Inflammatory macrophage (primary cell): ENCODE measurements around the gene ANKRD33.
"Not testable (repeated sequence)": the region's sequence is repeated elsewhere in the genome, so short reads cannot be mapped to it uniquely, and the experiment has no call there.

Experiments
- DNase-seq, 2 donors: peaks; one replicate each; pipeline ENCODE4 v3.0.0-alpha.2; 2020 to 2022

Gene ANKRD33

DNA sequence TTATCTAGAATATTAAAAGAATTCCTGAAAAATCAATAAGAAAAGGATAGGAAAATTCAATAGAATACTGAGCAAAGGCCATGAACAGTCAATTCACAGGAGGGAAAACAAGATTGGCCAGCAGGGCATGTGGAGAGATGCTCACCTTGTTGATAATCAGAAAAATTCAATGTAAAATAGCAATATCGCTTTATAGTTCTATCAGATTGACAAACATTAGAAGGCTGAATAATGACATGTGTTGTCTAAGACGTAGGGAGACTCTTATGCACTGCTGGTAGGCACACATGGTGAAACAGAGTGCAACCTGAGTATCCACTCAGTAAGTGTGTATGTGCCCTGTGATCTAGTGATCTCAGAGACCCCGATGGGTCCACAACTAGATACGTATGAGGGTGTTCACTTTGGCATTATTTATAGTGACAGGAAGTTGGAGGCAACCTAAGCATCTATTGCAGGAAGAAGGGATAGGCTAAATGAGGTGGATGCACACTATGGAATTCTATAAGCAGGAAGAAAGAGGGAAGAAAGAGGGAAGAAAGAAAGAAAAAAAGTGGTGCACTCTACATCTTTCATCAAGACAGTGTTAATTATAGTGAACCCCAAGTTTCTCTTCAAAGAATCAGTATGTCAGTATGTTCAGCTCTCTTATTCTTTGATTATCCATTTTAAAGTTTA, 3.8 kb upstream of the ANKRD33 start:
- no peak for DNase-seq

DNA sequence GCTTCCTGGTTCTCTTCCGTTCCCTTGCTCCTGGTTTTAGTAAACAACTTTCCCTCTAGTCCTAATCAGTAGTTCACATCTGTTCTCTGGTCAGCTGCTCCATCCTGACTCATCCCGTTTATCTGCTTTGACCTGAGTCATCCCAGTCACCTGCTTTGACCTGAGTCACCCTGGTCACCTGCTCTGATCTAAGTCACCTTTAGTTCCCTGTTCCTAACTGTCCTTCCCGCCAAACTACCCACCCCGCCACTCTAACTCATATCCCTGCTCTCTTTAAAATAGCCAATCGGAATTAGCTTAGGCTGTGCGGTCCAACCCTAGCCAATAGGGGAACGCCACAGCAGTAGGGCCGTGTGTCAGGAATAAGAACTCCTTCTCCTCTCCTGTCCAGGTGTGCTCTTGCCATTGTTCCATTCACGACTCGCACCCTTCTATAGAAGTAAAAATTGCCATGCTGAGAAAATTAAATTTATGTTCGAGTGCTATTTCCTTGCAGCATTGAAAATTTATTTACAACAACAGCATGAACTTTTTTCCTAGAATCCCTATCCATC, 3.1 kb upstream of the ANKRD33 start:
- DNase-seq: peak in 1 of 2 donors; percentile 37

DNA sequence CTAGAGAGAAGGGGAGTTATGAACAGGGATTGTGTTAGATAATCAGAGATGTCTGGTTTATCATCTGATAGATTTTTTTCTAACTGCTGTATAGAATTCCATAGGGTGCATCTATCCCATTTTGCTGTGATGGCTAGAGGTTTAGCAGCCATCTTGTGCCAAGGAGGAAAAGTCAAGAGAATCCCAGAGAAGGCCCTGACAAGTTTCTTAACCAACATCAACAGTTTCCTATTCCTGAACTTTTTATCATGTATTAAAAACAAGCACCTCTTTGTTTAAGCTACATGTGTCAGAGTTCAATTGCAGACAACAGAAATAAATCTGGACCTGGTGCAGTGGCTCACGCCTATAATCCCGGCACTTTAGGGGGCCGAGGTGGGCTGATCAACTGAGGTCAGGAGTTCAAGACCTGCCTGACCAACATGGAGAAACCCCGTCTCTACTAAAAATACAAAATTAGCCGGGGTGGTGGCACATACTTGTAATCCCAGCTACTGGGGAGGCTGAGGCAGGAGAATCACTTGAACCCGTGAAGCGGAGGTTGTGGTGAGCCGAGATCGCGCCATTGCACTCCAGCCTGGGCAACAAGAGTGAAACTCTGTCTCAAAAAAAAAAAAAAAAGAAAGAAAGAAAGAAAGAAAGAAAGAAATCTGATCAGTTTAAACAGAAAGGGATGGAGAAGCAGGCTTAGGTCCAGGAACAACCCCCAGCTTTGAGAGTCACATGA, 2.4 kb upstream of the ANKRD33 start:
- not testable (repeated sequence) for DNase-seq

DNA sequence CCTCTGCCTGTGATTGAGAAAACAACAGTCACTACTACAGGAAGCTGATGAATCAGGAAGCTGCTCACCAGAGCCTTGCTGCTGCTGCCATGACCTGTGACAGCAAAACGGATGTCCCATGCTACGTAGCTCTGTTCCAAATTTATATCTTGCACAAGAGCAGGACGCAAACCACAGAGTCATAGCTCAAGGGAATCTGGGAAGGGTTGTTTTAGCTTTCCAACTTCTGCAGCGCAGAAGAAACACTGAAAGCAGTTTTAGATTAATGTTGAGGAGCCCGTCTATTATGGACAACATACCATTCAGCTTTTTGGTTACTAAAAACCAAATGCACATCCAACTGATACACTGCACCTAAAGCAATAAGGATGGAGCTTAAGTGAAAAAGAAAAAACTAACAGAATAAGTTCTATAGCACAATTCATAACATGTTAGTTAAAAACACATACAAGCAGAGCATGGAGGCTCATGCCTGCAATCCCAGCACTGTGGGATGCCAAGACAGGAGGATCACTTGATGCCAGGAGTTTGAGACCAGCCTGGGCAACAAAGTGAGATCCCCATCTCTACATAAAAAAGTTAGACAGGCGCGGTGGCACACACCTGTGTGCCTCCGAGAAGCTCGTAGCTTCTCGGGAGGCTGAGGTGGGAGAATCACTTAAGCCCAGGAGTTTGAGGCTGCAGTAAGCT, 1.7 kb upstream of the ANKRD33 start:
- DNase-seq: peak; percentile 94 to 97

DNA sequence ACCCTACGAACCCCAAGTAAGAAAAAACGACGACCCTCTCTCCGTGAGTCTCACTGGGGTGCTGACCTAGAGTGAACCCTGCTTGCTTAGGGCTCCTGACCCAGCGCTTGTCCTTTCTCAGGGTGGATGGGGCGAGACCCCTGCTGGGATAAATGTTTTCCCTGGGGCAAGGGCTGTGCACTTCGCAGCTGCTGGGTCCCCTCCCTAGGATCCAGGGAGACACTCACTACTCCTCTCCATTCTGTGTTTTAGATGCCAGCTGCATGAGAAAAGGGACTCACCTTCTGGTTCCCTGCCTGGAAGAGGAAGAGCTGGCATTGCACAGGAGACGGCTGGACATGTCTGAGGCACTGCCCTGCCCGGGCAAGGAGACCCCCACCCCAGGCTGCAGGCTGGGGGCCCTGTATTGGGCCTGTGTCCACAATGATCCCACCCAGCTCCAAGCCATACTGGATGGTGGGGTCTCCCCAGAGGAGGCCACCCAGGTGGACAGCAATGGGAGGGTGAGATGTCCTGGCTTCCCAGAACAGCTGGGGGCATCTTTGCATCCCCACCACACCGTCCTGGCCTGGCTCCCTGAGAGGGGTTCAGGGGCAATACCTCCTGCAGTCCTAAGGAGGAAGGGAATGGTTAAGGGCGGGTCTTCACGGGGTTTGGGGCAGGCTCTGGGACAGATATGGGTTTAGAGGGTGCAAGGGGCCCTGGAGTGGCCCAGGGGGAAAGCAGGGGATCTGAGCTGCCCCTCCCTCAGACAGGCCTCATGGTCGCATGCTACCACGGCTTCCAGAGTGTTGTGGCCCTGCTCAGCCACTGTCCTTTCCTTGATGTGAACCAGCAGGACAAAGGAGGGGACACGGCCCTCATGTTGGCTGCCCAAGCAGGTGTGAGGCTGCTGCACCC, 663 bp downstream of the ANKRD33 start:
- DNase-seq: no peak

DNA sequence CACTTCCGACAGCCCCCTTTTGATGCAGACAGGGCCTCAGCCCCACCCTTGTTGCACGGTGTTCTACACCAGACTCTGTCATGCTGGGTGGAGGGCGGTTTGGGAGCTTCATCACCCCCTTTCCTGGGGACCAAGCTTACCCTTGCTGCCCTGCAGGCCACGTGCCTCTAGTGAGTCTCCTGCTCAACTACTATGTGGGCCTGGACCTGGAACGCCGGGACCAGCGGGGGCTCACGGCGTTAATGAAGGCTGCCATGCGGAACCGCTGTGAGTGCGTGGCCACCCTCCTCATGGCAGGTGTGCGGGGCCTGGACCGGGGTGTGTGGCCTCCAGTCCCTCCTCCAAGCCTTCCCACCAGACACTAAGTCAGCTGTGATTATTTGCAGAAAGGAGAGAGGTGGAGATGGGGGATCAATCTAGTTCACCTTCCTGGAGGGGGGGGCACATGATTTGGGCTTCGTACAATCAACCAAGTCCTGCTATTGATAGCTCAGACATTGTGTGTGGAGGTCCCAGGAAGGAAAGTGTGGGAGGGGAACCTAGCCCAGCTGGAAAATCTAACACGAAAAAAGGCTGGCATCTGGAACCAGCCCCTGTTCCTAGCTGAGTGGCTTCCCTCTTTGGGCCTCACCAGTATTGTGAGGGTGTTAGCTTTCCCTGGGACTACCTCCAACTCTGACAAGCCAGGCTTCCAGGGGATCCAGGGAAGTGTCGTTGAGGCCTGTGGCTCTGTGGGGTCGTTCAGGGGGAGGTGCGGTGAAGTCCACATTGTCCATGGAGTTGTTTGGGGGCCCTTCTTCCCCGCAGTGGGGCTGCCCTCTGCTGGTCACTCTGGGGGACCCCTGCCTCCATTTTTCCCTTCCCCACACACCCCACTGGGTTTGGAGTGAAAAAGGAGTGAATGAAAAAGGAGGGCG, 1.6 kb downstream of the ANKRD33 start:
- no peak for DNase-seq

DNA sequence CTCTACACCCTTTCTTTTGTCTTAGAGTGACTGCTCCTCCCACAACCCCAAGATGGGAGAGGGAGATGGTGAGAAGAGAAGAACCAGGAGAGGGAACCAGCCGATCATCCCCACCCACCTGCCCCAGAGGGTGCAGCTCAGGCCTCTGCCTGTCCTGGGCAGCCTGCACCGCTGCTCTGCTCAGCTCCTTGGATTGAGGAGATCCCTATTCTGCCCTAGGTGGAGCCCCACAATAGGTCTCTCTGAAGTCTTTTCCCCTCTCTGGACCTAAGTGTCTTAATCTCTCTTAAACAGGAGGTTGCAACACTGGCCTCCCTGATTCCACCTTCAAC, 2.2 kb downstream of the ANKRD33 start:
- no peak for DNase-seq

GRCh38 chr12:51890511-51891171, 2.7 kb downstream of the ANKRD33 start:
- DNase-seq: no peak

- peak in 1 of 2 donors; percentile 35 for DNase-seq
Observed at GRCh38 chr12:51891843-51892242, 3.9 kb downstream of the ANKRD33 start.

GRCh38 chr12:51893786-51894185, 5.9 kb downstream of the ANKRD33 start:
- DNase-seq: no peak

GRCh38 chr12:51895378-51896135, 7.7 kb downstream of the ANKRD33 start:
- no peak for DNase-seq

DNA sequence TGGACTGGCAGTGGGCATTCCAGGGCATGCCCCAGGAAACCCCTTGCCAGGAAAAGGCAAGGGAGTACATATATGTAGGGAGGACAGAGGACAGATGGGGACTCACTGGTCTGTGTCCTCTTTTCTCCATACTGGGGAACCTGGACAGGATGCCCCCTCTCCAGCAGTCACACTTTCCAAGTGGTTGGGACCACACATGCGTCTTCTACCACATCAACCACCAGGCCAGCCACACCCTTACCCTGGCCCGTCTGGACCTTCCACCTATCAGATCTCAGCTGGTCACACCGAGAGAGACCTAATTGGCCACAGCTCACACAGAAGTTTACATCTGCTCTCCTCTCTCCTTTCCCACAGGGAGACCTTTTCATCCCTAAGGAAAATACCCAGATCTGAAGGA, 8.3 kb downstream of the ANKRD33 start:
- no peak for DNase-seq

GRCh38 chr12:51897181-51897580, 9.3 kb downstream of the ANKRD33 start:
- DNase-seq: no peak

GRCh38 chr12:51898506-51898905, 10.6 kb downstream of the ANKRD33 start:
- DNase-seq: no peak

GRCh38 chr12:51898937-51899336, 11.0 kb downstream of the ANKRD33 start:
- peak; percentile 64 to 85 for DNase-seq

GRCh38 chr12:51900323-51900889, 12.5 kb downstream of the ANKRD33 start:
- no peak for DNase-seq

- peak in 1 of 2 donors; percentile 49 for DNase-seq
Observed at GRCh38 chr12:51901121-51901817, 13.4 kb downstream of the ANKRD33 start.

DNA sequence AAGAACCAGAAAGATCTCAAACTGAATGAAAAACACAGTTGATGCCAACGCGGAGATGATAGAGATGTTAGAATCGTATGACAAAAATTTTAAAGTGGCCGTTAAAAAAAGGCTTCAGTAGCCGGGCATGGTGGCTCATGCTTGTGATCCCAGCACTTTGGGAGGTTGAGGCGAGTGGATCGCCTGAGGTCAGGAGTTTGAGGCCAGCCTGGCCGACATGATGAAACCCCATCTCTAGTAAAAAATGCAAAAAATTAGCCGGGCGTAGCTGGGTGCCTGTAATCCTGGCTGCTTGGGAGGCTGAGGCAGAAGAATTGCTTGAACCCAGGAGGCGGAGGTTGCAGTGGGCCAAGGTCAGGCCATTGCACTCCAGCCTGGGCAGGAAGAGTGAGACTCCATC, 14.0 kb downstream of the ANKRD33 start:
- no peak for DNase-seq

DNA sequence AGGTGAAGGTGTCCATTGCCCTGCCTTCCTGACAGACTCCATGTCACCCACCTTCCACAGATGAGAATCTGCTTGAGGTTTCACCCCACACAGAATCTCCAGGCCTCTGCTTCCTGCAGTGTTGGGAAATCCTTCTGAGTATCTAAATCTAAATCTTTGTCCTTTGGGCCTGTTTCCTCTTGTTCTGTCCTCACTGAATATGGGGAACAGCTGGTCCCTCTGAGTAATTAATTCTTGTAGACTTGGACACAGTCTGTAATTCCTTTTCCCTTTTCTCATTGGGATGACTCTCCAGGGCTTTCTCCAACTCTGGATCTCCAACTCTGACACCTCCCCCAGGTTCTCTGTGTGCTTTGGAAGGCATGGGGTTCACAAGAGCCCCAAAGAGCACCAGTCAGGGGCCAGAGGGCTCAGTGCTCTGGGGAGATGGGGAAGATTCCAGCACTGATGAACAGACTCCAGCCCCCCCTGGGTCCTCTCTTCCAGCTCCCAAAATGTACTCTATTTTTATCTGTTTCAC, 17.1 kb downstream of the ANKRD33 start:
- peak; percentile 43 to 56 for DNase-seq
